ENCODE results near the gene GOLGA8N. TPM values are rescaled to one million over a fixed set of nuclear protein-coding genes. Genes with fewer than 3 reads are reported as not detected.

The GOLGA8N gene
- total and polyA plus RNA-seq, 2 of the 8 experiments (the other 6 are each of a cell fraction or from before 2014, with no cell fraction given), result 0.54 to 0.99 TPM

GRCh38 chr15:32641517-32642059 is 48.3 kb downstream of the GOLGA8N start, which contains the start of gene SCG5 (continued):
- TF ChIP-seq RXRA (IDR thresholded peaks at IDR 0.05; ENCODE audit: insufficient read depth, low read depth, low read length) (no peak), SP4 (IDR thresholded peaks at IDR 0.05; ENCODE audit: low read length) (no peak), BRCA1 (IDR thresholded peaks at IDR 0.05; ENCODE audit: low read depth, low read length) (no peak), RAD21 (IDR thresholded peaks at IDR 0.05 in 1 of 2, conservative IDR thresholded peaks at IDR 0.05 in 1 of 2; ENCODE audit: low read depth in 2 of 2, low read length in 2 of 2) (no peak), BACH1 (IDR thresholded peaks at IDR 0.05; ENCODE audit: low read length) (no peak), SUZ12 (IDR thresholded peaks at IDR 0.05; ENCODE audit: low read length) (no peak)

All from H1 (cell line).